ENCODE measurements around the gene ATP5IF1. TPM values are rescaled to one million over a fixed set of nuclear protein-coding genes. Genes with fewer than 3 reads are reported as not detected.

Gene ATP5IF1
- total RNA-seq, 1 experiment from 2014 or later = 353 TPM

- DNase-seq (ENCODE audit: low read depth) = no peak
Measured at GRCh38 chr1:28265577-28265976, 29.7 kb downstream of the ATP5IF1 start.

GRCh38 chr1:28266920-28267322 lies 31.0 kb downstream of the ATP5IF1 start:
- no peak for DNase-seq (ENCODE audit: low read depth)

GRCh38 chr1:28267633-28268032 lies 31.7 kb downstream of the ATP5IF1 start:
- DNase-seq (ENCODE audit: low read depth) = no peak

- no peak for DNase-seq (ENCODE audit: low read depth)
Measured at GRCh38 chr1:28269529-28269928, 33.6 kb downstream of the ATP5IF1 start.

GRCh38 chr1:28272215-28272852 lies 36.4 kb downstream of the ATP5IF1 start:
- DNase-seq (ENCODE audit: low read depth) = no peak

GRCh38 chr1:28273216-28273860 lies 37.4 kb downstream of the ATP5IF1 start:
- DNase-seq (ENCODE audit: low read depth) = peak; percentile 28

- DNase-seq (ENCODE audit: low read depth) = no peak
Measured at GRCh38 chr1:28278763-28279162, 42.8 kb downstream of the ATP5IF1 start.

GRCh38 chr1:28279721-28280120 lies 43.8 kb downstream of the ATP5IF1 start:
- DNase-seq (ENCODE audit: low read depth) = no peak

- no peak for DNase-seq (ENCODE audit: low read depth)
Measured at GRCh38 chr1:28280501-28280900, 44.6 kb downstream of the ATP5IF1 start.

- no peak for DNase-seq (ENCODE audit: low read depth)
Measured at GRCh38 chr1:28280977-28281381, 45.1 kb downstream of the ATP5IF1 start.

GRCh38 chr1:28281608-28282425 lies 45.9 kb downstream of the ATP5IF1 start:
- no peak for DNase-seq (ENCODE audit: low read depth)

- no peak for DNase-seq (ENCODE audit: low read depth)
Measured at GRCh38 chr1:28282426-28283407, 46.8 kb downstream of the ATP5IF1 start.

- DNase-seq (ENCODE audit: low read depth) = no peak
Measured at GRCh38 chr1:28286111-28286510, 50.2 kb downstream of the ATP5IF1 start.

Other genes starting within 250 kb of the ATP5IF1 start
- gene EYA3, start 147.5 kb upstream of the ATP5IF1 start, total RNA-seq (2014; rRNA removed; shearing (Covaris generic)) = 18.7 and 20.1 TPM in 2 replicates
- 0.12 and 0.20 TPM in 2 replicates for gene PTAFR, start 59.4 kb upstream of the ATP5IF1 start, total RNA-seq (2014; rRNA removed; shearing (Covaris generic))
- gene DNAJC8, start 3.1 kb upstream of the ATP5IF1 start, total RNA-seq (2014; rRNA removed; shearing (Covaris generic)) = 108 and 132 TPM in 2 replicates
- gene SESN2, start 23.4 kb downstream of the ATP5IF1 start, total RNA-seq (2014; rRNA removed; shearing (Covaris generic)) = 5.3 and 6.8 TPM in 2 replicates
- 19.2 and 19.8 TPM in 2 replicates for gene MED18, start 92.9 kb downstream of the ATP5IF1 start, total RNA-seq (2014; rRNA removed; shearing (Covaris generic))
- gene PHACTR4, start 133.6 kb downstream of the ATP5IF1 start, total RNA-seq (2014; rRNA removed; shearing (Covaris generic)) = 9.2 and 16.9 TPM in 2 replicates

All from RPMI7951 (cell line).